ENCODE data around the gene RAI14. TPM values are rescaled to one million over a fixed set of nuclear protein-coding genes. Genes with fewer than 3 reads are reported as not detected.

The RAI14 gene
- total RNA-seq, 1 donor from 2014 or later, result 260 TPM

DNA sequence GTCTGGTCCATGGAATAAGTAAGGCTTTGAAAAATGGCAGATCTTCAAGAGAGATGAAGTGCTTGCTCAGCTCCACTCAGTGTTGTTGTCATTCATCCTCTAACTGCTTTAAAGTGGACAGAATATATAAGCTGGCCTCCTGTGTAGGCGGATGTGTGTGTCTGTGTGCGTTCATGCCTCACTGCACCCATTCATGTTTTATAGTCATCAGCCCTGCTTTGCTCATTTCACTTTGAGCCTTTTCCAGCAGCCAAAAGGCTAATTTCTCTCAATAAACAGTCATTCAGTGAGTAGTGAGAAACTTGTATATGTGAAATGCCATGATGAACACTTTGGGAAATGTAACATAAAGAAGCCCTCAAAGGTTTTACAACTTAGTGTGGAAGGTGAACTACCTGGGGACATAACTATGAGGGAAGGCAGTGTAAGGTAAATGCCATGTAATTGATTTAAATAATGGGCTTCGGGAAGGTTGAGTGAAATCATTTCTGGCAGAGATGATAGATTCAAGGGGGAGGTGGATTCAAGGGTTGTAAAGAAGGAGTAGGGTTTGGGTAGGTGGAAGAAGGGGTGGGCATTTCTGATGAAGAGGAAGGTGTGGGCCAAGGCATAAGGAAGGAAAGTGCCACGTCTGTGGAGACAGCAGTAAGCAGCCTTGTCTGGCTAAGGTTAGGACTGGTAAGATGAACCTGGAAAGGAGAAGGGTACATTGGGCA lies 198.5 kb downstream of the RAI14 start:
- H3K36me3 Mint-ChIP-seq (ENCODE audit: low read depth), result peaks cover 2% of the 10 kb centered on the region
- H3K9me3 Mint-ChIP-seq (ENCODE audit: low read depth), result no peaks in the 10 kb centered on the region
- no peak overlapping the region for H3K27ac Mint-ChIP-seq (ENCODE audit: unreplicated experiment)
- H3K27me3 Mint-ChIP-seq (ENCODE audit: low read depth), result no peaks in the 10 kb centered on the region
- TF ChIP-seq CTCF (IDR thresholded peaks at IDR 0.05), result no peak
- H3K4me1 Mint-ChIP-seq (ENCODE audit: low read depth), result peaks cover 7% of the 10 kb centered on the region
- no peak overlapping the region for H3K4me3 Mint-ChIP-seq (ENCODE audit: unreplicated experiment)
- DNase-seq (ENCODE audit: low spot score), result no peak

- Mint-ChIP-seq H3K27ac (ENCODE audit: unreplicated experiment) (no peak overlapping the region), H3K9me3 (ENCODE audit: low read depth) (no peaks in the 10 kb centered on the region), H3K27me3 (ENCODE audit: low read depth) (no peaks in the 10 kb centered on the region), H3K36me3 (ENCODE audit: low read depth) (peaks cover 1% of the 10 kb centered on the region), H3K4me3 (ENCODE audit: unreplicated experiment) (no peak overlapping the region), H3K4me1 (ENCODE audit: low read depth) (peaks cover 7% of the 10 kb centered on the region)
- DNase-seq (ENCODE audit: low spot score), result no peak
- no peak for TF ChIP-seq CTCF (IDR thresholded peaks at IDR 0.05)
These were observed 201.0 kb downstream of the RAI14 start for GRCh38 chr5:34857161-34857560.

DNA sequence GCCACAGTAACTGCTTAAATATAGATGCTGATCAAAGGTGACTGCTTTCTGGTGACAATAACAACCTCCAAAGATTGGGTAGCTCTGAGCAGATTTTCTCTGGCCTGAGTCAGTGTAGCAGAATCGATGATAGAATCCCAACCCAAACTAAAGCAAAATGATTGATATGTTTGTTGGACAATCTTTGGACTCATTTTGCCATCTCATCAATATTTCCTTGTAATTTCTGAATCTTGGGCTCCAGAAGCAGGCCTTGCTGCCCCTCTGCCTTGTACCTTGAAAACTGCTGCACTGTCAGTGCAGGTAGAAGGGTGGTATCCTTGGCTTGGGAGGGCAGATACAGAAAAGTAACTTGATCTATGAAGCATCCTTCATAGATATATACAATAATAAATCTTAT lies 201.8 kb downstream of the RAI14 start:
- no peak for TF ChIP-seq CTCF (IDR thresholded peaks at IDR 0.05)
- no peaks in the 10 kb centered on the region for H3K9me3 Mint-ChIP-seq (ENCODE audit: low read depth)
- no peaks in the 10 kb centered on the region for H3K27me3 Mint-ChIP-seq (ENCODE audit: low read depth)
- no peak for DNase-seq (ENCODE audit: low spot score)
- peaks cover 1% of the 10 kb centered on the region for H3K36me3 Mint-ChIP-seq (ENCODE audit: low read depth)
- H3K27ac Mint-ChIP-seq (ENCODE audit: unreplicated experiment), result no peak overlapping the region
- peaks cover 7% of the 10 kb centered on the region for H3K4me1 Mint-ChIP-seq (ENCODE audit: low read depth)
- H3K4me3 Mint-ChIP-seq (ENCODE audit: unreplicated experiment), result no peak overlapping the region

GRCh38 chr5:34858790-34859189 lies 202.7 kb downstream of the RAI14 start:
- no peak overlapping the region for H3K27ac Mint-ChIP-seq (ENCODE audit: unreplicated experiment)
- H3K27me3 Mint-ChIP-seq (ENCODE audit: low read depth), result no peaks in the 10 kb centered on the region
- H3K4me1 Mint-ChIP-seq (ENCODE audit: low read depth), result peaks cover 10% of the 10 kb centered on the region
- H3K36me3 Mint-ChIP-seq (ENCODE audit: low read depth), result peaks cover 1% of the 10 kb centered on the region
- DNase-seq (ENCODE audit: low spot score), result no peak
- no peak overlapping the region for H3K4me3 Mint-ChIP-seq (ENCODE audit: unreplicated experiment)
- no peaks in the 10 kb centered on the region for H3K9me3 Mint-ChIP-seq (ENCODE audit: low read depth)
- TF ChIP-seq CTCF (IDR thresholded peaks at IDR 0.05), result no peak

- H3K36me3 Mint-ChIP-seq (ENCODE audit: low read depth), result peaks cover 1% of the 10 kb centered on the region
- no peaks in the 10 kb centered on the region for H3K27me3 Mint-ChIP-seq (ENCODE audit: low read depth)
- no peak overlapping the region for H3K27ac Mint-ChIP-seq (ENCODE audit: unreplicated experiment)
- H3K4me1 Mint-ChIP-seq (ENCODE audit: low read depth), result peaks cover 10% of the 10 kb centered on the region
- no peaks in the 10 kb centered on the region for H3K9me3 Mint-ChIP-seq (ENCODE audit: low read depth)
- DNase-seq (ENCODE audit: low spot score), result no peak
- TF ChIP-seq CTCF (IDR thresholded peaks at IDR 0.05), result no peak
- no peak overlapping the region for H3K4me3 Mint-ChIP-seq (ENCODE audit: unreplicated experiment)
These were observed 203.1 kb downstream of the RAI14 start for GRCh38 chr5:34859253-34859652.
